Tibial nerve (tissue), 4 donors: ENCODE data around the gene COPE.

Experiments used
- EP300 ChIP-seq, 2 donors: sonication (generic); formaldehyde crosslinking; IDR thresholded peaks; one replicate each; pipeline ENCODE4 v1.6.1; 2017; ENCODE audit warnings: antibody characterized with exemption in 2 of 2, mild to moderate bottlenecking in 1 of 2
- POLR2A ChIP-seq, 2 donors: fragments of 450-650 bp; IDR thresholded peaks; one replicate each; pipeline ENCODE4 v1.6.1; 2017; ENCODE audit warnings: antibody characterized with exemption in 2 of 2, mild to moderate bottlenecking in 2 of 2, moderate library complexity in 2 of 2
- TF ChIP-seq, protein P1 (sequence below), 5 experiments: fragments of 200-600 bp in 3 of 5; fragments of 450-650 bp in 2 of 5; sonication (generic) in 3 of 5; IDR thresholded peaks; one replicate each; pipeline ENCODE4 v1.5.1; 2016 to 2019; ENCODE audit warnings: antibody characterized with exemption in 5 of 5, mild to moderate bottlenecking in 3 of 5, moderate library complexity in 2 of 5

DNA sequence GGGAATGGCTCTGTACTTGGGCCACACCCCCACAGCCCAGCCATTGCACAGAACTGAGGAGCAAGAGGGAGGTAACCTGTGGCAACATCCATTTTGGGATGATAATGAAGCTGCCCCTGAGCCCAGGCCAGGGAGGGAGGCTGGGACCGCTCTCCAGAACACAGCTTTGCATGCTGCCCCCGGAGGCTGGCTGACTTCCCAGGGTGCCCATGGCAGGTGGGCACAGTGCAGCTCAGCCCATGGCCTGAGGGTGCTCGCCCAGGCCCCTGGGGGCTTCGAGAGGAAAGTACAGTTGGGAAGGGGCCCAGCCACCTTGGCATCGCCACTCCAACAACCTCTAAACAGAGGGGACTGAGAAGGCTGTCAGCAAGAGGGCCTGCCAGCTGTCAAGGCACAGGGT is 5.7 kb downstream of the COPE start:
- TF ChIP-seq, protein P1, sequence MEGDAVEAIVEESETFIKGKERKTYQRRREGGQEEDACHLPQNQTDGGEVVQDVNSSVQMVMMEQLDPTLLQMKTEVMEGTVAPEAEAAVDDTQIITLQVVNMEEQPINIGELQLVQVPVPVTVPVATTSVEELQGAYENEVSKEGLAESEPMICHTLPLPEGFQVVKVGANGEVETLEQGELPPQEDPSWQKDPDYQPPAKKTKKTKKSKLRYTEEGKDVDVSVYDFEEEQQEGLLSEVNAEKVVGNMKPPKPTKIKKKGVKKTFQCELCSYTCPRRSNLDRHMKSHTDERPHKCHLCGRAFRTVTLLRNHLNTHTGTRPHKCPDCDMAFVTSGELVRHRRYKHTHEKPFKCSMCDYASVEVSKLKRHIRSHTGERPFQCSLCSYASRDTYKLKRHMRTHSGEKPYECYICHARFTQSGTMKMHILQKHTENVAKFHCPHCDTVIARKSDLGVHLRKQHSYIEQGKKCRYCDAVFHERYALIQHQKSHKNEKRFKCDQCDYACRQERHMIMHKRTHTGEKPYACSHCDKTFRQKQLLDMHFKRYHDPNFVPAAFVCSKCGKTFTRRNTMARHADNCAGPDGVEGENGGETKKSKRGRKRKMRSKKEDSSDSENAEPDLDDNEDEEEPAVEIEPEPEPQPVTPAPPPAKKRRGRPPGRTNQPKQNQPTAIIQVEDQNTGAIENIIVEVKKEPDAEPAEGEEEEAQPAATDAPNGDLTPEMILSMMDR (IDR thresholded peaks at IDR 0.05) = no peak
- TF ChIP-seq EP300 (IDR thresholded peaks at IDR 0.05) (no peak), POLR2A (IDR thresholded peaks at IDR 0.05) (no peak)
